GM21423 (cell line): Measurements from ENCODE around the gene KLHL29.
"Not testable (repeated sequence)": the region's sequence is repeated elsewhere in the genome, so short reads cannot be mapped to it uniquely, and the experiment has no call there.

Source experiments
- ATAC-seq: cut with Tn5 transposase; IDR thresholded peaks from one replicate; pipeline ENCODE4 v1.9.1; 2021; ENCODE audit warnings: mild to moderate bottlenecking, moderate library complexity; ENCODE audit not compliant: unreplicated experiment

KLHL29 gene

GRCh38 chr2:23367760-23368159, 17.2 kb upstream of the KLHL29 start:
- ATAC-seq: no peak

GRCh38 chr2:23373666-23374065, 11.3 kb upstream of the KLHL29 start:
- no peak for ATAC-seq

DNA sequence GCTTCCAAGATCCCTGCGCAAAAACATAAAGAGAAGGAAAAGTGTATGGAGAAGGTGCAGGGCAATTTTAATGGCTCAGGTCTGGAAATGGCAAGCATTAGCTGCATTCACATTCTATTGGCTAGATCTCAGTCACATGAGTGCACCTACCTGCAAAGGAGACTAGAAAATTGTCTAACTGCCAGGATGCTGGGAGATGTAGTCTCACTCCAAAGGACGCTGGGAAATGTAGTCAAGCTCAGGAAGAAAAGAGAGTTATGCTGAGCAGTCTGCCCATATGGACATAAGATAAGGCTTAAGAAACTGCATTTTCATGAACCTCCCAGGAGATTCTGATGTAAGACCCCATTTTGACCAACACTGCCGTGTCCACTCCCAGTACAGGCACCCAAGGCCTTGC, 9.5 kb upstream of the KLHL29 start:
- ATAC-seq: peak; percentile 36

DNA sequence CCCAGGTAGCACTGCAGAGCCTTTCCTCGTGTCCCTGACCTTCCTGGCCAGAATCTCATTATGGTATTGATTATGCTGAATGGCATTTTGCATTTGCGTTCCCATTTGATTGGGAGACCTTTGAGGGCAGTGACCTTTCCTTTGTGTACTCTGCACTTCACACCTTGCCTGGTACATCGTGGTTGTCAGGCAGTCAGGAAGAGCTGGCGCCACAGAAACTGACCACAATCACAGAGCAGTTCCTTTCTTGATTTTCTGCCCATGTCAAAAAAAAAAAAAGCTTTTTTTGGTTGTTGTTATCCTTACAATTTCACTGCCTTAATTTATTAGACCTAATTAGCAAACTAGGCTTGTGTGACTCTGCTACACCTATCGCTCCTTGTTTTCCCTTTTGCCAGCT, 8.9 kb upstream of the KLHL29 start:
- no peak for ATAC-seq

DNA sequence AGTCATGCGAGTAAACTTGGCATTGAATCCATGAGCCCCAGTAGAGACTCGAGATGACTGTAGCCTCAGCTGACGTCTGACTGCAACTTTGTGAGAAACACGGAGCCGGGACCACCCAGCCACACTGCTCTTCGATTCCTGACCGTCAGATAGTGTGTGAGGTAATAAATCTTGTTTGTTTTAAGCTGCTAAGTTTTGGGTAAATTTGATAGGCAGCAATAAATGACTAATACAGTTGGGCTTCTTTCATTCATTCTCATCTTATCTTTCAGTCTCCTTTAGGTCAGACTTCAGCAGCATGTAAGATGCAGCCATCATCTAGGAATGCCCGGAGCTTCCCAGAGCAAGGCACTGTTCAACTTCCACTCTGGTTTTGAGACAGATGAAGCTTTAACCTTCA, 8.0 kb upstream of the KLHL29 start:
- no peak for ATAC-seq

GRCh38 chr2:23377771-23378170, 7.2 kb upstream of the KLHL29 start:
- ATAC-seq: no peak

GRCh38 chr2:23378496-23378895, 6.5 kb upstream of the KLHL29 start:
- ATAC-seq: no peak

GRCh38 chr2:23379220-23379695, 5.7 kb upstream of the KLHL29 start:
- ATAC-seq: peak; percentile 49

- peak; percentile 40 for ATAC-seq
Measured at GRCh38 chr2:23380562-23381065, 4.4 kb upstream of the KLHL29 start.

DNA sequence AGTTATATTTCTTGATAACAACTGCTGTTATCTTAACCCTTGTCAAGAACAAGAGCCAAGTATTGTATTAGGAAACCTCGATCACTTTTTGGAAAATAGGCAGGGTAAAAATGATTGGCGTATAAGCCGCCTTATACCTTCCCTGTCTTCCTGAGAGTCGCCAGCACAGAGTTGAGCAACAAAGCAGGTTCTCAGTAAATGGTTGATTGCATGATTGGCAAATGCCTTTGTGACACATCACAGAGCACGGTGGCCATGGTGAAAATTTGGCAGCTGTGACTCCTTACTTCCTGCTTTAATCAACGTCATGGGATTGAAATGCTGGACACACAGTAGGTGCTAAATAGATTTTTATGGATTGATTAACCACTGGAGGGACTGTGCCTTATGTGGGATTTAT, 3.9 kb upstream of the KLHL29 start:
- no peak for ATAC-seq

GRCh38 chr2:23381485-23381884, 3.5 kb upstream of the KLHL29 start:
- no peak for ATAC-seq

DNA sequence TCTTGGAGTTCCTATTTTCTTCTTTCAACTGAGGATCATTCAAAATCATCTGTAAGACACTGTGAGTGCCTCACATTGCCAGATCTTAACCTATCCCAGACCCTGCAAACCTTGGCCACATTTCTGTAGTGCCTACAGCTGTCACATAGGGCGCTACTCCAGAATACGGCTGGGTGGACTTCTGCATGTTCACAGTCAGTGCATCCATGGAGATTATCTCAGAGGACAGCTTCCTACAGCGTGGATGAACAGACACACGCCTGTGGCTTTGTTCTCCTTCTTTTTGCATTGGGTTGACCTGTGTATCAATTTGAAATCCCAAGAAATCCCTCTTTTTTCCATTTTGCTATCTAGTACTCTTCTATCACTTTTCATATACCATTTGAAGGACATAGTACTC, 1.9 kb upstream of the KLHL29 start:
- ATAC-seq: no peak

DNA sequence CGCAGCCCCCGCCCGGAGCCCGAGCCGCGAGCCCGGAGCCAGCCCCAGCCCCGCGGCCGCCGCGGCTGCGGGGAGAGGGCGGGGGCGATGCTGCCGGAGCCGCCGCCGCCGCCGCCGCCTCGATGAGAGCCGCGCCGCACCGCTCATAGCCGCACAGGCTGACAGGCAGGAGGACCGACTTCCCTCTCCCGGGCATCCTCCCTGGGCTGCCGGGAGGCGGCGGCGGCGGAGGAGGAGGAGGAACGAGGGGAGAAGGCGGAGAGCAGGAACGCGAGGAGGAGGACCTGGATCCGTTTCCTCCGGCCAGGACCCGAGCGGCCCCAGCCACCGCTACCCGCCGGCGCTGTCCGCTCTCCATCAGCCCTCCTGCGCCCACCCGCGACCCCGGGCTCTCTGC, 370 bp downstream of the KLHL29 start:
- peak; percentile 21 for ATAC-seq

- ATAC-seq: peak; percentile 5
Measured at GRCh38 chr2:23385748-23386338, 864 bp downstream of the KLHL29 start.

DNA sequence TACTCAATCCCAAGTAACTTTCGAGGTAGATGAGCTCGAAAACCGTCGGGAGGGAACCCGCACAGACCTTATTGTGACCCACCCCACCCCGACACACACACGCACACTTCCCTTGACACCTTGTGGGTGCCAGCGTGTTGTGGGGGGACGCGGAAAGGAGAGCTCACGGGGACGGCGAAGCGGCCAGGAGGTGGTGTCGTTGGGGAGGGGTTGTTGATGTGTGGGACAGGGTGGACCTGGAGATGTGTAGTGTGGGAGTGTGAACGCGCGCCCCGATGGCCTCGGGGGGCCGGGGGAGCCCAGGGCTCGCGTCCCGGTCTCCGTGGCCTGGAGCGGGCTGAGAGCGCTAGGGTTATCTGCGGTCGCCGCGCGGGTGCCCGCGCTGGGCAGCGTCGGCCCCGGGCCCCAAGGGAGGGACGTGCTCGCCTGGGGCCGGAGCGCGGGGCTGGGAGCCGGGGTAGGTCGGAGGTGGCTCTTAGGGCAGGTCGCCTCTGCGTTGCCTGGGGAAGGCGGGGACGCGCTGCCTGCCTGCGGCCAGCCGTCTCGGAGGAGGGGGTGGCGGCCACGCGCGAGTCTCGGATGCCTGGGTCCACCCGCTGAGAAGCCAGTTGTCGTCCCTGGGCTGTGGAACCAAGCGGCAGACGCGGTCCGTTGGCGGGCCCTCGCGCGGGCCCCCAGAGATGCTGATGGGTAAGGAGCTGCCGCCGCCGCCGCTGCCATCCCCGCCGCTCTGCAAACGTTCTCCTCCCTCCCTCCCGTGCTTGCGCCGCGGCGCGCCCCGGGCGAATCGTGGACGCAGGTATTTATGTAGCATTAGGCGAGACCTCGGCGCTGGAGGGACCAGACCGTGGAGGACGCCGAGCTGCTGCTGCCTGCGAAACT, 1.6 kb downstream of the KLHL29 start:
- ATAC-seq: no peak

GRCh38 chr2:23387221-23387550, 2.2 kb downstream of the KLHL29 start:
- no peak for ATAC-seq

GRCh38 chr2:23387845-23388244, 2.9 kb downstream of the KLHL29 start:
- ATAC-seq: no peak

- no peak for ATAC-seq
Measured at GRCh38 chr2:23388294-23388693, 3.3 kb downstream of the KLHL29 start.

DNA sequence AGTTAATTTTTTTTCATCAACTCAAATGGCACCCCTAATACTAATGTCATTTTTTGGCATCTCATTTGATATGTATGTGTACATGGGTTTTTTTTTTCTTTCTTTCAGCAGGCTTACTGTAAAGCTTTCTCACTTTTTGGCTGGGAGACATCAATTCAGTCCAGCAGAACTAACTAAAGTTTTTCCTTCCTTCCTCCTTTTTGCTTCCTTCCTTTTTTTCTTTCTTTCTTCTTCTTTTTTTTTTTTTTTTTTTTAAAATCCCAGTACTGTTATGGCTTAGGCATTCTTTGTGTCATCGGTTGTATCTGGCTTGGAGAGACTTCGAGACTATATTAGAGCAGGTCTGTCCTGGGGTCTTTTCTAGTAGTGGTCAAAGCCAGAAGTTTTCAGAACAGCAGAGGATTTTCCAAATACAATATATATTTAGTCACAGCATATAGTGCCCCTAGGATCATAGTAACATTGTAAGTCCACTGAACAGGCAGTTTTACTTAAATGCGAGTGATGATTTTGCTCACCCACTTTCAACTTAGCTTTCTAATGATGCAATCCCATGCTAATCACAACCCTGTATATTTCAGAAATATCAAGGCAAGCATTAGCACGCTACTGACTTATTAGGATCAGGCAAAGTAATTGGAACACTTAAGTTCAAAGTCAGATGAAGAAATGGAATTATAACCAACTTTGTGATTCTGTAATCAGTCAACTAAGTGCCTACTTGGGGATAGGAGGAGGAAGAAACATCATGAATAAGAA, 4.0 kb downstream of the KLHL29 start:
- no peak for ATAC-seq

DNA sequence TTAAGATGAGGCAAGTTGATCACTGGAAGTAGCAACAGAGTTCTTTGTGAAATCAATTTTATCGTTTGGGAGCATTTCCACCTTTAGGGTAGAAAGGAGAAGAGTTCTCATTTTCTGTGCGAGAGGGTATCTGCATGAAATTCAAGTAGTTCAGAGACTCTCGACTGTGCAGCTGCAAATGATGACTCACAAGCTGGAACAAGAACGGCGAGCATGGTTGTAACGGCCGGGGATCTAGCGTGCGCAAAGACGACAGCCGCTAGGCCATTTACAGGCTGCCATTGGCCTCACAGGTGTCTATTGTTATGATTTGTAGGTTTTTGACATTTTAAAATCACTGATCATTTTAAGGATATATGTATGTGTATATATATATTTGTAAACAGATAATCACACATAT, 5.2 kb downstream of the KLHL29 start:
- ATAC-seq: no peak

GRCh38 chr2:23391237-23391736, 6.3 kb downstream of the KLHL29 start:
- not testable (repeated sequence) for ATAC-seq
